ENCODE data around the gene FAM236A. TPM values are rescaled to one million over a fixed set of nuclear protein-coding genes. Genes with fewer than 3 reads are reported as not detected.
"Not testable (repeated sequence)": the region's sequence is repeated elsewhere in the genome, so short reads cannot be mapped to it uniquely, and the experiment has no call there.

FAM236A gene
- total RNA-seq, result 100 to 1,000 TPM in 1 of 2 donors, not detected in 1; 362 TPM

DNA sequence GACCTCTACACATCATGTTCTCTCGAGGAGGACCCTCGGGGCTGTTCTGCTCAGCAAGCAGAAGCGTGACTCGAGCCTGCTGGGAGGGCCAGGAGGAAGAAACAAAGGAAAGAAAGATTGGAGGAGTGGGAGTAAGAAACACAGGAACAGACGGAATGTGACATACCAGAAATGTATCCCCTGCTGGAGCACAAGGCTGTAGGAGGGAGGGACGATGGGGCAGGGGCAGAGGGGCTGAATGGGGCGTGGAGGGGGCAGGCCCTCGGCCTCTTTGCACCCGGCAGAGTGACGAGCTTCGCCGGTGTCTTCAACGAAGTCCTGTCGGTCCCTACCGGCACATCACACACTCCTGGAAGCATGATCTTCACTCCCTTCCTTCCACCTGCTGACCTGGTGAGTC, at the start of gene FAM236A:
TSS of gene FAM236A (plus strand) at position 301 of the 400 bp plus-strand sequence. CDS start at position 358, 57 bp downstream.
- H3K27me3 ChIP-seq (replicated peaks; ENCODE audit: insufficient read depth); intact Hi-C loops (cut with DNase I); H3K27ac ChIP-seq; H3K4me3 ChIP-seq; H3K36me3 ChIP-seq; H3K4me1 ChIP-seq (replicated peaks); DNase-seq (ENCODE audit: low spot score); H3K9me3 ChIP-seq: not testable (repeated sequence)
- WGBS, result no CpG with 5 or more reads among the region's 15 CpGs

- WGBS, result no CpG with 5 or more reads among the region's 14 CpGs
Observed at GRCh38 chrX:72889740-72890139, 48.3 kb upstream of the FAM236A start.

GRCh38 chrX:72912315-72912714, 25.7 kb upstream of the FAM236A start, which contains the start of gene FAM236C:
TSS of gene FAM236C (plus strand) at chrX:72912615. CDS start at chrX:72912715, 100 bp downstream.
- H3K9me3 ChIP-seq; H3K36me3 ChIP-seq; H3K4me1 ChIP-seq (replicated peaks); H3K27me3 ChIP-seq (replicated peaks; ENCODE audit: insufficient read depth); H3K4me3 ChIP-seq; H3K27ac ChIP-seq; intact Hi-C loops (cut with DNase I); DNase-seq (ENCODE audit: low spot score): not testable (repeated sequence)
- WGBS, result no CpG with 5 or more reads among the region's 13 CpGs

More at GRCh38 chrX:72889740-72890139, 48.3 kb upstream of the FAM236A start:
- H3K4me1 ChIP-seq (replicated peaks); intact Hi-C loops (cut with DNase I); H3K36me3 ChIP-seq; H3K27ac ChIP-seq; H3K4me3 ChIP-seq; H3K9me3 ChIP-seq; H3K27me3 ChIP-seq (replicated peaks; ENCODE audit: insufficient read depth); DNase-seq (ENCODE audit: low spot score): not testable (repeated sequence)

DNA sequence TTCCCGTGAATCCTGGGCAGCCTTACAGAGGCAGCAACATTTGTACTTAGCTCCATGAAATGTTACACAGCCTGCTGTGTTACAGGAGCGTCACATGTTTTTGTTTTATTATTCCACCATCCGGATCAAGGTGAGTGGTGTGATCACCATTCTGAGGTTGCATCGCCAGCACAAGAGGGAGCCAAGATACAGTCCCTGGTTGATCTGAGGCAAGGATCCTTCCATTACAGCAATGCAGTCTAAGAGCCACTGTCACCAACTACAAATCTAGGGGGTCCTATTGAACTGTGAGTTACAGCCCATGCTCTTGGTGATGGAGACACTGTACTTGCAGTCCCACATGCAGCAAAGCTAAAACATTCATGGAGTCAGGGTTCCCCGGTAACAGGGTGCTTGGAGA, 21.9 kb upstream of the FAM236A start:
- intact Hi-C loops (cut with DNase I), result not testable (repeated sequence)

DNA sequence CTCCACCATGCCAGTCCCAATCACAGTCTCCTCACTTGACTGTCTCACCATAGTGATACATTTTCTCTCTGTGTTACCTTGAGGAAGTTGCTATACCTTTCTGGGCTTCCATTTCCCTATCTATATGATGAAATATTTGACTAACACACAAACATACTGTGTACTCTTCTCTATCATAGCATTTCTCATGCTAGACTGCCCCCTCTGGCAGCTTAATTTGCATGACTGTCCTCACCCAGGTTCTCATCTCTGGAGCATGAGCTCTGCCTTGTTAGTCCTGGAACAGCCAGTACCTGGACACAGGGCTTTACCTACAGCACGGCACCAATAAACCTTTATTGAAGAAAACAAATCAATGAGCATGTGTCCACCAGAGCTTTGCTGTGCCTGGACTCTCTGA, 5.7 kb upstream of the FAM236A start:
- intact Hi-C loops (cut with DNase I); H3K4me1 ChIP-seq (replicated peaks); H3K9me3 ChIP-seq; DNase-seq (ENCODE audit: low spot score); H3K36me3 ChIP-seq; H3K27ac ChIP-seq; H3K27me3 ChIP-seq (replicated peaks; ENCODE audit: insufficient read depth); H3K4me3 ChIP-seq: not testable (repeated sequence)
- no CpG with 5 or more reads among the region's 1 CpG for WGBS

More for the DNA sequence above, 21.9 kb upstream of the FAM236A start:
- H3K4me3 ChIP-seq; H3K4me1 ChIP-seq (replicated peaks); H3K36me3 ChIP-seq; DNase-seq (ENCODE audit: low spot score); H3K9me3 ChIP-seq; H3K27ac ChIP-seq; H3K27me3 ChIP-seq (replicated peaks; ENCODE audit: insufficient read depth): not testable (repeated sequence)
- 79% methylated on average over 2 of the region's 5 CpGs for WGBS

DNA sequence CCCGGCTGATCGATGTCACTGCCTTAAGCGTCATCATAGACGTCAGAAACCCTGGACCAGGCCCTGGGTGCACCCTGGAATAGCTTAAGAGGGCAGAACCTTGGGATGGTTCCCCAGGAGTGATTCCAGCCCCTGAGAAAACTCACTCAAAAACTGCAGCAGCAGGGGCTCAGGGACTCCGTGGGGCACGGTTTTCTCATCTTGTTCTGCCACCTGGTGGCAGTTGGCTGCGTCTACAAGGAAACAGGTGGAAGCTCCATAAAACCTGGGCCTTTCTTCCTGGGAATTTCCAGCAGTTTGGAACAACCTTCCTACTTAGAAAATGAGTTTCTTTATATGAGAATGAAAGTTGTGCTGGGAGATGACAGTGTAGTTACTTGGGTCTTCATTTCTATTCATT, 1.6 kb upstream of the FAM236A start:
- H3K9me3 ChIP-seq; intact Hi-C loops (cut with DNase I); DNase-seq (ENCODE audit: low spot score); H3K27ac ChIP-seq; H3K36me3 ChIP-seq; H3K4me3 ChIP-seq; H3K4me1 ChIP-seq (replicated peaks); H3K27me3 ChIP-seq (replicated peaks; ENCODE audit: insufficient read depth): not testable (repeated sequence)
- no CpG with 5 or more reads among the region's 7 CpGs for WGBS

DNA sequence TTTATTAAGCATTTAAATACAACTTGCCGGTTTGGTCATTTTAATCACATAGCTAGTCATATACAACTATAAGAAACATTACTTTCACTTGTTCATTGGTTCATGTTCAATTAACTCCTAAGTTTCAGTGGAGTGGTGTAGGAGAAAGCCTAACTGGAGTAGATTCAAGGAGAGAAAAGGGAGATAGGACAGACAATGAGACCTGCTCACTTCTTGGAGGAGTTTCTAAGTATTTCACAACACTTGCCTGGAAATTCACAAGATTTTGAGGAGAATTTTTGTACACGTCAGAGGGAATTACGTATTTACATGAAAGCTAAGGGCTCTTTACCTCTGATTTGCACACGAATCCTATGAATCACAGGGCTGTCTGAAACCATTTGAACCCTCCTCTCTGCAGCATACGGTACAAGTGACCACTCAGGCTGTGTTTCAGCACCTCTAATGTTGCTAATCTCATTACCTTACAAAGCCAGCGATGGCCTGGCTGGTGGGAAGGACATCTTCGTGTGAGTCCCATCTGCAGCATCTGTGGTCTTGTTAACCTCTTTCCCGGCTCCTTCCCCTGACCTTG, 1.0 kb upstream of the FAM236A start:
- DNase-seq (ENCODE audit: low spot score); H3K36me3 ChIP-seq; H3K27me3 ChIP-seq (replicated peaks; ENCODE audit: insufficient read depth); H3K4me3 ChIP-seq; intact Hi-C loops (cut with DNase I); H3K27ac ChIP-seq; H3K4me1 ChIP-seq (replicated peaks); H3K9me3 ChIP-seq: not testable (repeated sequence)
- no CpG with 5 or more reads among the region's 8 CpGs for WGBS

DNA sequence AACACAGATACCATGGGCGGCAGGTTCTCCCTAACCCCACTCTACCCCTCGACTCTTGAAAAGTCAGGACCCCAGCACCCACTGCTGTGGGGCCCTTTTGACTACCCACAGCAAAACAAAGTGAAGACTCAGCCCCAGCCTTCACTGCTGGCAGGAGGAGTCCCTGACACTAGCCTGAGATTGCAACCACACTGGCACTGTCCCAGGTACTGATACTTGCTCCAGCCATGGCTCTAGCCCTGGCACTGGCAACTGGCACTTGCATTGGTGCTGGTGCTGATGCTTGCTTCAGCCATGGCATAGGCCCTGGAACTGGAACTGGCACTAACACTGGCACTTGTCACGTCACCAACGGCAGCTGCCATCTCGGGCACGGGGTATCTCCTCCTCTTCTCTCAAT, 4.3 kb downstream of the FAM236A start:
- H3K4me3 ChIP-seq; intact Hi-C loops (cut with DNase I); H3K27me3 ChIP-seq (replicated peaks; ENCODE audit: insufficient read depth); H3K27ac ChIP-seq; H3K36me3 ChIP-seq; H3K9me3 ChIP-seq; H3K4me1 ChIP-seq (replicated peaks); DNase-seq (ENCODE audit: low spot score): not testable (repeated sequence)
- WGBS, result no CpG with 5 or more reads among the region's 6 CpGs

DNA sequence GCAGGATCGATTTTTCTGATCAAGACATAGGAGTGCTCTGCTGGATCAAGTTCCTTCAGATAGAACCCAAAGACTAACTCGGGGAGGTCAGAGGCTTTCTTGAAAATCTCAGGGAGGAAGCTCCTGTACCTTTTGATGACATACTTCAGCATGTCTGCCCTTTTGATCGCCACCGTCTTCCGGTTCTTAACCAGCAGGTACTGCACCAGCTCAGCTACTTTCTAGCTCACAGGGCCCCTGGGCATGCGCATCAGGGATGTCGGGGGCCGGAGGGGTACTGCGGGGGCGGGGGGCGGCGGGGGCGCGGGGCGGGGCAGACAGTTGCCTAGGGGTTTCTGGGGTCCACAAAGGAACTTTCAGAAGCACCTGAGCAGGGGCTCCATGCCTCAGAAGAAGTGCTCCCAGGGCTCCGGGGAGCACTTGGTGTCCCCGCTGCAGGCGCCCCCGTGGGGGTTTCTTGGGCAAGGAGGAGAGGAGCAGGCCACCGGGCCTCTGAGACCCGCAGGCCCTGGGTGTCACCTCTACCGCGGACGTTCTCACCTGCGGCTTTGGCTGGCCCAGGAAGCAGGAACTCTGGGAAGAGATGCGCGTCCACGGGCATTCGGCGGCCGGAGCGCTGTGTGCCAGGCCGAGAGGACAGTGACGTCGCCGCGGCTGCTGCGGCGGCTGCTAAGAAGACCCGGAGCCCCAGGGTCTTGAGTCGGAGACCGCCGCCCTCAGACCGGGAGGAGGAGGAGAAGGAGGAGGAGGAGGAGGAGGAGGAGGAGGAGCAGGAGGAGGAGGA, 5.2 kb downstream of the FAM236A start:
- H3K27ac ChIP-seq; H3K9me3 ChIP-seq; H3K27me3 ChIP-seq (replicated peaks; ENCODE audit: insufficient read depth); intact Hi-C loops (cut with DNase I); DNase-seq (ENCODE audit: low spot score); H3K4me3 ChIP-seq; H3K4me1 ChIP-seq (replicated peaks); H3K36me3 ChIP-seq: not testable (repeated sequence)
- no CpG with 5 or more reads among the region's 44 CpGs for WGBS

GRCh38 chrX:72943819-72944169, 5.8 kb downstream of the FAM236A start, which contains the start of gene DMRTC1:
TSS of gene DMRTC1 (minus strand) at chrX:72943837. CDS start at chrX:72875694, 68,143 bp downstream.
- WGBS, result no CpG with 5 or more reads among the region's 15 CpGs
- H3K4me3 ChIP-seq; H3K9me3 ChIP-seq; H3K4me1 ChIP-seq (replicated peaks); H3K27me3 ChIP-seq (replicated peaks; ENCODE audit: insufficient read depth); H3K27ac ChIP-seq; intact Hi-C loops (cut with DNase I); H3K36me3 ChIP-seq; DNase-seq (ENCODE audit: low spot score): not testable (repeated sequence)

GRCh38 chrX:72959971-72960370, 22.0 kb downstream of the FAM236A start:
- intact Hi-C loops (cut with DNase I); DNase-seq (ENCODE audit: low spot score); H3K27me3 ChIP-seq (replicated peaks; ENCODE audit: insufficient read depth); H3K4me3 ChIP-seq; H3K36me3 ChIP-seq; H3K9me3 ChIP-seq; H3K4me1 ChIP-seq (replicated peaks); H3K27ac ChIP-seq: not testable (repeated sequence)
- no CpG with 5 or more reads among the region's 9 CpGs for WGBS

- H3K4me1 ChIP-seq (replicated peaks); DNase-seq (ENCODE audit: low spot score); H3K36me3 ChIP-seq; H3K9me3 ChIP-seq; H3K27ac ChIP-seq; H3K4me3 ChIP-seq; intact Hi-C loops (cut with DNase I); H3K27me3 ChIP-seq (replicated peaks; ENCODE audit: insufficient read depth): not testable (repeated sequence)
- no CpG with 5 or more reads among the region's 5 CpGs for WGBS
Observed at GRCh38 chrX:72971859-72972258, 33.9 kb downstream of the FAM236A start.
